OCI-LY7 (cell line): ENCODE results near the gene DENND1A. TPM values are rescaled to one million over a fixed set of nuclear protein-coding genes. Genes with fewer than 3 reads are reported as not detected.

Source experiments
- BruUV-seq: library from RNA; stranded (reverse); fragments of 400-500 nt; replicated peaks from 2 replicates; lab custom pipeline; 2021; lab: Mats Ljungman, UMichigan
- CTCF ChIA-PET: fragments of 300-600 bp; sonication (Branson Sonifier 250); formaldehyde crosslinking; loops from one replicate; lab custom pipeline; 2022; ENCODE audit warnings: antibody characterized with exemption; ENCODE audit not compliant: unreplicated experiment; lab: Charles Lee
- POLR2A ChIA-PET: fragments of 300-600 bp; sonication (Branson Sonifier 250); formaldehyde crosslinking; loops from one replicate; lab custom pipeline; 2022; ENCODE audit warnings: antibody characterized with exemption; lab: Charles Lee
- DNase-seq: peaks from one replicate; pipeline ENCODE4 v3.0.0-alpha.2; 2015; ENCODE audit warnings: low spot score
- H2AFZ ChIP-seq: fragments of 200-600 bp; sonication (generic), shearing (Covaris generic); 2 replicates; pipeline ENCODE4 v1.6.1; 2014; ENCODE audit warnings: mild to moderate bottlenecking, antibody characterized with exemption, low read length, moderate library complexity
- H3K27ac ChIP-seq: fragments of 200-600 bp; sonication (generic); 2 replicates; pipeline ENCODE4 v1.5.1; 2014; ENCODE audit warnings: mixed run types, low read depth, mild to moderate bottlenecking, moderate library complexity, low read length, inconsistent platforms; ENCODE audit not compliant: poor library complexity, severe bottlenecking
- H3K36me3 ChIP-seq: fragments of 200-600 bp; sonication (generic); 2 replicates; pipeline ENCODE4 v1.6.1; 2014; ENCODE audit warnings: mild to moderate bottlenecking, antibody characterized with exemption, low read length, moderate library complexity, mixed read lengths; ENCODE audit not compliant: insufficient read depth
- H3K4me1 ChIP-seq: fragments of 200-600 bp; sonication (generic); 2 replicates; pipeline ENCODE4 v1.5.1; 2014; ENCODE audit warnings: mild to moderate bottlenecking, low read length; ENCODE audit not compliant: insufficient read depth, poor library complexity, severe bottlenecking
- H3K4me2 ChIP-seq: fragments of 200-600 bp; sonication (generic); 2 replicates; pipeline ENCODE4 v1.6.1; 2014; ENCODE audit warnings: mild to moderate bottlenecking, low read length
- H3K4me3 ChIP-seq: fragments of 200-600 bp; sonication (generic); 2 replicates; pipeline ENCODE4 v1.5.1; 2014; ENCODE audit warnings: mild to moderate bottlenecking, low read depth, low read length; ENCODE audit not compliant: poor library complexity, severe bottlenecking
- H3K79me2 ChIP-seq: fragments of 200-600 bp; sonication (generic); 2 replicates; pipeline ENCODE4 v1.6.1; 2016; ENCODE audit warnings: low read depth, mild to moderate bottlenecking, low read length, moderate library complexity, mixed read lengths; ENCODE audit not compliant: insufficient read depth
- H3K9me2 ChIP-seq: fragments of 200-600 bp; sonication (generic); 2 replicates; pipeline ENCODE4 v1.6.1; 2016; ENCODE audit warnings: mild to moderate bottlenecking, low read length, mixed read lengths; ENCODE audit not compliant: insufficient read depth
- H3K9me3 ChIP-seq: fragments of 200-600 bp; sonication (generic); 2 replicates; pipeline ENCODE4 v1.6.1; 2014; ENCODE audit warnings: mild to moderate bottlenecking, mixed run types, low read length, mixed read lengths
- H4K20me1 ChIP-seq: fragments of 200-600 bp; sonication (generic); 2 replicates; pipeline ENCODE4 v1.6.1; 2014; ENCODE audit warnings: mild to moderate bottlenecking, antibody characterized with exemption, low read length, moderate library complexity, mixed read lengths; ENCODE audit not compliant: insufficient read depth
- CTCF ChIP-seq: fragments of 200-600 bp; sonication (generic); conservative IDR thresholded peaks from 2 replicates; pipeline ENCODE4 v1.5.1; 2014; ENCODE audit warnings: mild to moderate bottlenecking, antibody characterized with exemption, low read length, moderate library complexity, mixed read lengths
- EZH2phosphoT487 ChIP-seq: fragments of 200-600 bp; sonication (generic); IDR thresholded peaks from 2 replicates; pipeline ENCODE4 v1.6.1; 2018; ENCODE audit warnings: low read depth, borderline replicate concordance, mild to moderate bottlenecking, mixed run types, antibody characterized with exemption, low read length, moderate library complexity, mixed read lengths
- intact Hi-C: fragments of 100-400 bp; cut with micrococcal nuclease; formaldehyde crosslinking; loops from one replicate; pipeline ENCODE4 v1.10.0; 2022; ENCODE audit not compliant: unreplicated experiment
- total RNA-seq, 2 experiments: library from RNA; depleted of rRNA in 1 of 2; stranded (reverse); fragments of >200 nt in 1 of 2; shearing (Covaris generic) in 1 of 2; gene quantifications; 2 replicates each; pipeline ENCODE4 v1.2.3, GENCODE V29; 2014 to 2022

The DENND1A gene
- total RNA-seq, 2 experiments from 2014 or later = 17.9 to 36.3 TPM

GRCh38 chr9:123450098-123450770 lies 479.7 kb downstream of the DENND1A start:
- H4K20me1 ChIP-seq = no peaks in the 10 kb centered on the region
- no peak overlapping the region for H2AFZ ChIP-seq
- no peak overlapping the region for H3K27ac ChIP-seq
- no peak overlapping the region for H3K4me3 ChIP-seq
- H3K9me2 ChIP-seq = no peaks in the 10 kb centered on the region
- POLR2A ChIA-PET = no interaction called here
- BruUV-seq = no TSS peak
- no peaks in the 10 kb centered on the region for H3K4me1 ChIP-seq
- H3K9me3 ChIP-seq = no peaks in the 10 kb centered on the region
- intact Hi-C loops = no loop called here
- no peak for DNase-seq
- no peak for TF ChIP-seq EZH2phosphoT487
- TF ChIP-seq CTCF = no peak
- H3K36me3 ChIP-seq = no peaks in the 10 kb centered on the region
- CTCF ChIA-PET = no interaction called here
- no peaks in the 10 kb centered on the region for H3K79me2 ChIP-seq
- H3K4me2 ChIP-seq = no peak overlapping the region

- Histone ChIP-seq H3K9me2 (no peaks in the 10 kb centered on the region), H4K20me1 (no peaks in the 10 kb centered on the region), H3K4me2 (no peak overlapping the region), H3K36me3 (no peaks in the 10 kb centered on the region), H3K4me1 (no peaks in the 10 kb centered on the region), H2AFZ (no peak overlapping the region), H3K79me2 (no peaks in the 10 kb centered on the region), H3K9me3 (no peaks in the 10 kb centered on the region), H3K4me3 (no peak overlapping the region), H3K27ac (no peak overlapping the region)
- ChIA-PET CTCF (no interaction called here), POLR2A (interaction anchor here (0.6 to 1.6 kb wide), 3 partner anchors 9 to 1413 kb away, joined by 3 to 8 read pairs (median 3); no protein-coding TSS in a partner anchor)
- intact Hi-C loops = no loop called here
- TF ChIP-seq EZH2phosphoT487 (no peak), CTCF (no peak)
- no peak for DNase-seq
- no TSS peak for BruUV-seq
These were observed 481.8 kb downstream of the DENND1A start for GRCh38 chr9:123447934-123448646.
